ENCODE results near the gene RGP1. TPM values are rescaled to one million over a fixed set of nuclear protein-coding genes. Genes with fewer than 3 reads are reported as not detected.

The RGP1 gene
- total and polyA plus RNA-seq, 9 of the 15 experiments (the other 6 are each of a cell fraction or from before 2014, with no cell fraction given) = 0.42 to 13.8 (median 6.7) TPM

- TF ChIP-seq KDM4B (IDR thresholded peaks at IDR 0.05; ENCODE audit: borderline replicate concordance in 2 of 2, low read depth in 1 of 2) (peak in 1 of 2 experiments; percentile 94; a peak in 1 of 4 replicates), ARID4B (CRISPR knock-in tag; IDR thresholded peaks at IDR 0.05) (peak; percentile 80), FIP1L1 (IDR thresholded peaks at IDR 0.05; ENCODE audit: low read depth, low read length, poor library complexity, severe bottlenecking) (peak; percentile 46), XRCC5 (IDR thresholded peaks at IDR 0.05; ENCODE audit: low read depth, low read length) (peak; percentile 35; the same call in 1 of the 2 replicates), RBFOX2 (IDR thresholded peaks at IDR 0.05; ENCODE audit: low read depth, low read length) (peak; percentile 92), SP2 (IDR thresholded peaks at IDR 0.05; ENCODE audit: extremely low read depth, low read depth, low read length, poor library complexity, severe bottlenecking) (peak; percentile 97), JUND (IDR thresholded peaks at IDR 0.05; ENCODE audit: borderline replicate concordance, low read depth, low read length) (no peak), JUND (tag; IDR thresholded peaks at IDR 0.05; ENCODE audit: borderline replicate concordance, low read depth, low read length) (peak; percentile 57; the same call in 1 of the 3 replicates), SETDB1 (IDR thresholded peaks at IDR 0.05; ENCODE audit: low read length) (no peak), DPF2 (IDR thresholded peaks at IDR 0.05) (no peak), ZFP1 (CRISPR knock-in tag; IDR thresholded peaks at IDR 0.05) (no peak), ETV6 (IDR thresholded peaks at IDR 0.05; ENCODE audit: borderline replicate concordance in 1 of 2, low read depth in 2 of 2, low read length in 1 of 2) (no peak; a peak in 1 of 4 replicates), ETV6 (CRISPR knock-in tag; IDR thresholded peaks at IDR 0.05; ENCODE audit: borderline replicate concordance) (no peak), ZNF253 (CRISPR knock-in tag; conservative IDR thresholded peaks at IDR 0.05) (no peak), C11orf30 (IDR thresholded peaks at IDR 0.05; ENCODE audit: low read depth) (peak; percentile 60), ZNF75A (CRISPR knock-in tag; IDR thresholded peaks at IDR 0.05) (no peak), ZNF165 (CRISPR knock-in tag; IDR thresholded peaks at IDR 0.05; ENCODE audit: borderline replicate concordance) (no peak), ZNF639 (CRISPR knock-in tag; conservative IDR thresholded peaks at IDR 0.05 in 1 of 2, IDR thresholded peaks at IDR 0.05 in 1 of 2) (peak in 1 of 2 experiments; percentile 97; a peak in 2 of 4 replicates)
- TF ChIP-seq, protein P1, sequence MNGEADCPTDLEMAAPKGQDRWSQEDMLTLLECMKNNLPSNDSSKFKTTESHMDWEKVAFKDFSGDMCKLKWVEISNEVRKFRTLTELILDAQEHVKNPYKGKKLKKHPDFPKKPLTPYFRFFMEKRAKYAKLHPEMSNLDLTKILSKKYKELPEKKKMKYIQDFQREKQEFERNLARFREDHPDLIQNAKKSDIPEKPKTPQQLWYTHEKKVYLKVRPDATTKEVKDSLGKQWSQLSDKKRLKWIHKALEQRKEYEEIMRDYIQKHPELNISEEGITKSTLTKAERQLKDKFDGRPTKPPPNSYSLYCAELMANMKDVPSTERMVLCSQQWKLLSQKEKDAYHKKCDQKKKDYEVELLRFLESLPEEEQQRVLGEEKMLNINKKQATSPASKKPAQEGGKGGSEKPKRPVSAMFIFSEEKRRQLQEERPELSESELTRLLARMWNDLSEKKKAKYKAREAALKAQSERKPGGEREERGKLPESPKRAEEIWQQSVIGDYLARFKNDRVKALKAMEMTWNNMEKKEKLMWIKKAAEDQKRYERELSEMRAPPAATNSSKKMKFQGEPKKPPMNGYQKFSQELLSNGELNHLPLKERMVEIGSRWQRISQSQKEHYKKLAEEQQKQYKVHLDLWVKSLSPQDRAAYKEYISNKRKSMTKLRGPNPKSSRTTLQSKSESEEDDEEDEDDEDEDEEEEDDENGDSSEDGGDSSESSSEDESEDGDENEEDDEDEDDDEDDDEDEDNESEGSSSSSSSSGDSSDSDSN (IDR thresholded peaks at IDR 0.05; ENCODE audit: borderline replicate concordance in 1 of 2, low read depth in 2 of 2, low read length in 2 of 2) = peak in 1 of 2 experiments; percentile 64; a peak in 1 of 4 replicates
These were observed 16.8 kb upstream of the RGP1 start, which contains the start of the genes CREB3 and TLN1 (continued) for GRCh38 chr9:35732185-35732799.
